ENCODE results near the gene FEZ2. TPM values are rescaled to one million over a fixed set of nuclear protein-coding genes. Genes with fewer than 3 reads are reported as not detected.
A peak's percentile ranks its signal among the peaks of the same experiment; 100 is the strongest.
"Not testable (repeated sequence)": the region's sequence is repeated elsewhere in the genome, so short reads cannot be mapped to it uniquely, and the experiment has no call there.

FEZ2 gene, protein sequence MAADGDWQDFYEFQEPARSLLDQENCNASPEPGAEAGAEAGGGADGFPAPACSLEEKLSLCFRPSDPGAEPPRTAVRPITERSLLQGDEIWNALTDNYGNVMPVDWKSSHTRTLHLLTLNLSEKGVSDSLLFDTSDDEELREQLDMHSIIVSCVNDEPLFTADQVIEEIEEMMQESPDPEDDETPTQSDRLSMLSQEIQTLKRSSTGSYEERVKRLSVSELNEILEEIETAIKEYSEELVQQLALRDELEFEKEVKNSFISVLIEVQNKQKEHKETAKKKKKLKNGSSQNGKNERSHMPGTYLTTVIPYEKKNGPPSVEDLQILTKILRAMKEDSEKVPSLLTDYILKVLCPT
- total RNA-seq = 38.3 TPM
- long read RNA-seq, full-length matches to known transcripts = 8 of 11 reads
- long read RNA-seq, partial matches to known transcripts = 2 of 11 reads
- long read RNA-seq, other reads (novel, unspliced or antisense) = 1 of 11 reads

DNA sequence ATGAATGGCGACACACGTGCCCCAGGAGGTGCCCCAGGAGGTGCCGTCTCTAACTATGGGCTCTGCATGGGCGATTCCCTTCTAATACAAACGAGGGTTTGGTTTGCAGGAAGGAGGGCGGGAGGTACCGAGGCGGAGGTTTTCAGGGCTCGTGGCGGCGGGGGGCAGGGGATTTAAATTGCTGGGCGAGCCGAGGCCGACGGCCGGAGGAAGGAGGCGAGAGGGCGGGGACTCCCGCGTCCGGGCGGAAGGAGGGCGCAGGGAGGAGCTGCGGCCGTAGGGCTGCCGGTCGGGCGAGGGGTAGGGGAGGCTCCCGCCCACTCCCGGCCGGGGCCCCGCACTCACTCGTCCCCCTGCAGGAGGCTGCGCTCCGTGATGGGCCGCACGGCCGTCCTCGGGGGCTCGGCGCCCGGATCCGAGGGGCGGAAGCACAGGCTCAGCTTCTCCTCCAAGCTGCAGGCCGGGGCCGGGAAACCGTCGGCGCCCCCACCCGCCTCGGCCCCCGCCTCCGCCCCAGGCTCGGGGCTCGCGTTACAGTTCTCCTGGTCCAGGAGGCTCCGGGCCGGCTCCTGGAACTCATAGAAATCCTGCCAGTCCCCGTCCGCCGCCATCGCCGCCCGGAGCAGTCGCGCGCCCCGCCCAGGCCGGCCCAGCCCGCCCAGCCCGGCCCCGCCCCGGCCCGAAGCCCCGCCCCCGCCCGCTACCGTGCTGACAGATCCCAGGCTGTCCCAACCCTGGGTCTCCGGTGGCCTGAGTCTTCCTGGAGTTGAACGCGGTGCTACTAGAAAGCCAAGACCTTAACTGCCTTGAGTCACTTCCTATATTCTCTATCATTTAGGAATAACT, at the start of gene FEZ2:
Gene FEZ2, minus strand, starts transcription at position 637 of the 846 bp plus-strand sequence. Its CDS starts 26 bp downstream, at position 611.
- intact Hi-C loops (cut with DNase I) = loop anchor here (10.0 kb wide), 1 partner anchor 243 kb away; the partner anchor contains the start of gene CRIM1
- DNase-seq = peak; percentile 86

DNA sequence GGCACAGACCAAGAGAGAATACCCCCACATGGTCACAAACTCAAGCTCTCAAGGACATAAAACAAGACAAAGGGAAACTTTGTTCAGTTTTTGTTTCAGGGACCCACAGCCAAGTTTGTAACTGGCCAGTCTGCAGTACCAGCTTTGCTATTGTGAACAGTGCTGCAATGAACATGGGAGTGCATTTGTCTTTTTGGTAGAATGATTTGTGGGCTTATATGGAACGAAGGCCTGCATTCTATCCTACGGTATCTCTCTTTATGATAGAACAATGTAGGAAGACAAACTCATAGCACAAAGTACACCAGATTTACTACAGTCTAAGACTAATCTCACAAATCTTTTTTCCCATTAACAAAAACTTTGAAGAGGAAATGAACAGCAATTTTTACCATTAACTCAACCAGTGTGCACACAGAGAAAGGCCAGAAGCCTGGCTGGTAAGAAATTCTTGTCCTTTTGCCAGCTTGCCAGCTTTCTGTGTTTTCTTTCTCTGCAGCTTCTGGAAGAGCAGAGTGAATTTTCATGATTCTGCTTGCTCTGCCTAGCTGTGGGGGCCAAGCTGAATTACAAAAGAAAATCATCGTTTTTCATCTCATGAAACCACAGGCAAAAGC, 37.1 kb upstream of the FEZ2 start:
- ATAC-seq (ENCODE audit: poor library complexity) = no peak
- intact Hi-C loops (cut with DNase I) = no loop called here
- DNase-seq = no peak

More for the DNA sequence above, at the start of gene FEZ2:
- peak; percentile 99 for ATAC-seq (ENCODE audit: poor library complexity)

DNA sequence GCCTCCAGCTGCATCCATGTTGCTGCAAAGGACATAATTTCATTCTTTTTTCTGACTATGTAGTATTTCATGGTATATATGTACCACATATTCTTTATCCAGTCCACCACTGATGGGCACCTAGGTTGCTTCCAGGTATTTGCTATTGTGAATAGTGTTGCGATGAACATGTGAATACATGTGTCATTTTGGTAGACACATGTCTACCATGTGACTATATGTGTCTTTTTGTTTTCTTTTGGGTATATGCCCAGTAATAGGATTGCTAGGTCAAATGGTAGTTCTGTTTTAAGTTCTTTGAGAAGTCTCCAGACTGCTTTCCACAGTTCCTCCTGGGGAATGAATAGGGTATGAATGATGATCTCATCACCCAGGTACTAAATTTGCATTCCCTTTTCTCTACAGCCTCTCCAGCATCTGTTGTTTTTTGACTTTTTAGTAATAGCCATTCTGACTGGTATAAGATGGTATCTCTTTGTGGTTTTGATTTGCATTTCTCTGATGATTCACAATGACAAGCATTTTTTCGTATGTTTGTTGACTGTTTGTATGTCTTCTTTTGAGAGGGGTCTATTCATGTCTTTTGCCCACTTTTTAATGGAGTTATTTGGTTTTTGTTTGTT, 35.6 kb upstream of the FEZ2 start:
- intact Hi-C loops (cut with DNase I) = no loop called here
- ATAC-seq (ENCODE audit: poor library complexity) = no peak
- DNase-seq = no peak

DNA sequence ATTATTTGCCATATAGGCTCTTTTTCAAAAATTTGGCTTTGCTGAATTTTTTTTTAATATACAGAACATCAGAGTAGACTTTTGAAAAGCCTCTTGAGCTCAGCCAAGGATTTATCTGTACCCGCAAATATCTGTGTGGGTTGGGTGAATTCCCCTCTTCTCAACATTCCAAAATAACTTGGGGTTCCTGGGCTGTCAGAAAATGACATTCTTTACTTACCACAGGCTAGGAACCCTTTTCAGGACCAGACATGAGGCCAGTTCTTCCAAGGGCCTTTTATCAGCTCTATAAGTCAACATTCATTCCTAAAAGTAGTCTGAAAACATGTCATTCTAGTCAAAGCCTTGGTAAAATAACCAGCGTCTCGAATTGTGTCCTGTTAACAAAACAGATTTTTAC, 28.8 kb upstream of the FEZ2 start:
- intact Hi-C loops (cut with DNase I) = no loop called here
- DNase-seq (no peak), ATAC-seq (ENCODE audit: poor library complexity) (no peak)

DNA sequence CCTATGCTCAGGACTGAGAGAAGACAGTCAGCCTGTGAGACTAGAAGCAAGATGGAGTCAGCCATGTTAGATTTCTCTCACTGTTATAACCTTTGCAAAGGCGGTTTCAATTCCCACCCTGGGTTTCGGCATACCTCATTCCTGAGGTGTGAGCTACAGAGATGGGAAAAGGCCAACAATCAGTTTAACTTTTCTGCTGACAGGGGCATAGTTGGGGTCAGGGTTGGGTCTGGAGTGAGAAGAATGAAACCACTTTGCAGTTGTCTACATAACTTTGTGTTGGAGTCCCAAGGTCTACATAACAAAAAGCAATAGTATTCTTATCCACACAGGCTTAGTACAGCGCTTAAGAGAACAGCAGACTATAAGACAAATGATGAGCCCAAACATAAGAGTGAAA, 28.1 kb upstream of the FEZ2 start:
- intact Hi-C loops (cut with DNase I) = no loop called here

DNA sequence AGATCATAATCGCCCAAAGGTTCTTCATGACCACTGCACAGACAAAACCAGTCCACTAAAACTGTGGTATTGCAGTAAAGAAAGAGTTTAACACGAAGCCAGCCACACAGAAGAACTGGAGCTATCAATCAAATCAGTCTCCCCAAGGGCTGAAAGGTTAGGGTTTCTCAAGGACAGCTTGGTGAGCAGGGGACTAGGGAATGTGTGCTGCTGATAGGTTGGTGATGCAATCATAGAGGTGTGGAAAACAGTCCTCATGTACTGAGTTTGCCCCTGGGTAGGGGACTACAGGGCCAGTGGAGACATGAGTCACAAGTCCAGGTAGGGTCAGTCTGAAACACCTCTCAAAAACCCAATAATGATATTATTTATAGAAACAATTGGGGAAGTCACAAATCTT, 27.3 kb upstream of the FEZ2 start:
- no peak for ATAC-seq (ENCODE audit: poor library complexity)
- intact Hi-C loops (cut with DNase I) = no loop called here
- no peak for DNase-seq

More for the DNA sequence above, 28.1 kb upstream of the FEZ2 start:
- DNase-seq = no peak
- no peak for ATAC-seq (ENCODE audit: poor library complexity)

DNA sequence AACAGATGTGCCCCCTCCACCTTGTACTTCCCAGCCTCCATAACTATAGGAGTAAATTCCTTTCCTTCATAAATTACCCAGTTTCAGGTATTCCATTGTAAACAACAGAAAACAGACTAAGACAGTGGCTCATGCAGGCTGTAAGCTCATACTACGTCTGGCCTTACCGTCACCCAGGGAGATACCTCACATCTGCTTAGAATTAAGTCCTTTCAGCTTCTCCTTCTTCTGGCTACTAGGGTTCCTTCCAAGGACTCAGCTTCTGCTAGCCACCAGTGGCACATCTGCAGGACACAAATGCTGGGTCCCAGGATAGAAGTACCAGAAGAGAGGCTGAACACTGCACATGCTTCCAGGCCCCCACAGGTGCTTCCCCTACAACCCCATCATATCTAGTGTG, 22.4 kb upstream of the FEZ2 start:
- intact Hi-C loops (cut with DNase I) = no loop called here
- DNase-seq (no peak), ATAC-seq (ENCODE audit: poor library complexity) (no peak)

DNA sequence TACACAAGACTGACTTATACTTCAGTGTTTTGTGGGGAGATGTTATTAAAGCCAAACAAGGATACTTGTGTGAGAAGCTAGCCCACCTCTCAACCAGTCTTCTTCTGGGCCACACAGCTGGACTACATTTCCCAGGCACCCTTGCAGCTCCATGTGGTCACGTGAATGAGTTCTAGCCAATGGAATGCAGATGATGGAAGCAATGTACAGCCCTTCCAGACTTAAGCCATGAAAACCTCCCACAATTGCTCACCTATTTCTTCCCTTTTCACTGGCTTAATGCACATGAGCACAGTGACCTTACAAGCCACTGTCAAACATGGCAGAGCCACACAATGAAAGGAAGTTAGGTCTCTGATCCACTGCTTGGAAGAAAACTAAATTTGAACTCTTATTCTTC, 20.4 kb upstream of the FEZ2 start:
- intact Hi-C loops (cut with DNase I) = no loop called here
- peak; percentile 48 for ATAC-seq (ENCODE audit: poor library complexity)
- DNase-seq = no peak

DNA sequence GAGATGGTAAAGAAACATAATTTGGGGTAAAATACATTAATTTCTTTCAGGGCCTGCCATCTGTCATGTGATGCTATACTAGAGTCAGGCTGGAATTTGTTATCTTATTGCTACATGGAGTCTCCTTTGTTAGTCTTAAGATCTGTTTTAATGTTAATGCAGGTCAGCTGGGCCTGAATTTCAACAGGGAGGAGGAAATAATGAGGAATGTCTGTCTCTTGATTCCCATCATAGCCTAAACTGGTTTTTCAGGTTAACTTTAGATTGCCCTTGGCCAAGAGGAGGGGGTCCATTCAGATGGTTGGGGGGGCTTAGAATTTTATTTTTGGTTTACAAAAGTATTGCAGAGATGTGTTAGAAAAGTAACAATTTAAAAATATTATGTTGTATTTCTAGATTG, 19.0 kb upstream of the FEZ2 start:
- ATAC-seq (ENCODE audit: poor library complexity) (no peak), DNase-seq (no peak)
- intact Hi-C loops (cut with DNase I) = no loop called here

DNA sequence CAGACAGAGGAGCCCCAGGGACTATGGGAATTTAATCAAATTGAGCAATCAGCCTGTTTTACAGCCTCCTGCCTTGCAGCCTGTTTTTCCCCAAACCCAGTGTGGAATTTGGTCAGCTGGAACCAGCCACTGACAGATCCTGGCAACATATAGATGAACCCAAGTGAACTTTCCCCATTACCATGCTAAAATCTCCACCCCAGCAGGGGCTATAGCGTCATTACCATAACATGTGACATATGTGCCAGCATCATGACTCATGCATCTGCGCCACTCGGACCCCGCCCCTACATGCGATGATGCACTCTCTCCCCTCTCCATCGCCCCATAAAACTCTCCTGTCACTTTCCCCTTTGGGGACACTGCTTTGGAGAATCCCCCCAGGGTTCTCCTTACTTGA, 17.3 kb upstream of the FEZ2 start:
- DNase-seq = no peak
- no peak for ATAC-seq (ENCODE audit: poor library complexity)
- intact Hi-C loops (cut with DNase I) = no loop called here

DNA sequence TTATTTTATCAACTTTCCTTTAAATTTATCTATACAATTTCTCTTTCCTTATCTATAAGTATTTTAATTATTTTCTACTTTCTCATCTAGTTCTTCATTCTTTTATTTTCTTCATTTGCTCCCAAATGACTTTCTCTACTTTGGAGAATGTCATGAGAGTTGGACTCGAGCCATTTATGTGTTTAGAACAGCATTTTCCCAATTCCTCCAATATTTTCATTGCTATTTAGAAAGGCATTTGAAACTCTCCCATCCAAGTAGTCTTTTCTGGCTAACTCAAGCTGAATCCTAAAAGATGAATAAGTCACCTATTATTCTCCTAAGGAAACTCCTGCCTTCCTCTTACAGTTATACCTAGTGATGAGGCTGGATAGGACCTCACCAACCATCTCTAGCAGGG, 15.8 kb upstream of the FEZ2 start:
- intact Hi-C loops (cut with DNase I) = no loop called here
- ATAC-seq (ENCODE audit: poor library complexity) (no peak), DNase-seq (no peak)

DNA sequence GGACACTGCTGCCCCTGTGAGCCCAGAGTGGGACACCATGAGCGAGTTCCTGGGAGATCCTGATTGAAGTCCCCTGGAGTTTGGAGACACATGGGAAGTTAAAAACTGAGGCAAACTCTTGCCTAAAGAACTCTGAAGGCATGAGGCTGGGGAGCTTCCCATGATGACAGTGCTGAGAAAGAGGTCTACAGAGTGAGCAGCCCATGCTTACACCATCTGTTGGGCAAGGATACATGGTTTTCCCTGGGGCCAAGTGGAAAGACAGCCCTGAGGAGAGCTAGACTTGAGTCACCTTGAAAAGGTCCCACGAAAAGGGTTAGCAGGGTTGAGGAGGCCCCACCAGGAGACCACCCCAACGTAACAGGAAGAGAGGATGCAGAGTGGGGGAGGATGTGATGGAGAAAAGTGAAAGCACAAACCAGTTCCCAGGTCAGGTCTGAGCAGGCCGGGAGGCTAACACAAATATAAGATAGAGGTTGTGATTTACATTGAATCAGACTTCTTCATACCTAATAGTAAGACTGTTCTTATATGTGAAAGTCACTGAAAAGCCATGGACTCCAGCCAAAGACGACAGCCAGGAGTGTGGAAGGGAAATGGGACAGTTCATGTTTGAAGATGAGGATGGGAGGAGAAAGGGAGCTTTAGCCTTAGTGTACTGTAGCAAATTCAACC, 13.5 kb upstream of the FEZ2 start:
- DNase-seq (no peak), ATAC-seq (ENCODE audit: poor library complexity) (no peak)
- intact Hi-C loops (cut with DNase I) = no loop called here

DNA sequence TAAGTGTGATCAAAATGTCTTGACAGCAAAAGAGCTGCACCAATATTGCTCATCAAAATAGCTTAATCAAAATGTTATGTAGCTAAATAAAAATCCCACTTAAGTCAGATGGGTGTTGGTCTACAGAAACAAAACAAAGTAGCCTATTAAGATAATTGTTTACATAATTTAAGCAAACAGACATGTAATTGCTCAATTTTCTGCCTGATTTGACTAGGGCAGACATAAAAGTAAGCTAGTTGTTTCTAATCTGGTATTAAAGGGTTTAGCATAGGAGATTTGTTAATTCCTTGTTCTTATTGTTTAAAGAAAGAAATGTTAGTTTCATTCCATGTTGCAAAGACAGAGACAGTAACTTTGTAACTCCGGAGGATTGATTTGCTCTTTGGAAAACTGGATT, 11.5 kb upstream of the FEZ2 start:
- intact Hi-C loops (cut with DNase I) = no loop called here
- ATAC-seq (ENCODE audit: poor library complexity) (no peak), DNase-seq (no peak)

DNA sequence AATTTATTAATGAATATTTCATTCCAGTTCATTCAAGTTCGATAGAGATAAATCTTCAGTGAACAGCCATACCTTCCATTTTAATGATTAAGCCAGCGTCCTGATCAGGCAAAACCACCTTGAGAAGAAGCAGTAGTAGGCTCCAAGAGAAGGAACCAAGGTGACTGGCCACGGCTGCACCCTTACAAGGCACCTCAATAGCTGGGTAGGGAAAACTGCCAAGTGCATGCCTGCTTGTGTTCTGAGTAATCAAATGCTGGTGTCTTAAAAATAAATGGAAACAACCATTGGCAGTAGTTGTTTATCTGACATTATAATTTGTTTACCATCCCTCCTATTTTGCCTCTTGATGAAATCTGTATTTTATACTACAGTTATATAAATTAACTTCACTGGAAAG, 10.0 kb upstream of the FEZ2 start:
- no peak for ATAC-seq (ENCODE audit: poor library complexity)
- intact Hi-C loops (cut with DNase I) = no loop called here
- no peak for DNase-seq

DNA sequence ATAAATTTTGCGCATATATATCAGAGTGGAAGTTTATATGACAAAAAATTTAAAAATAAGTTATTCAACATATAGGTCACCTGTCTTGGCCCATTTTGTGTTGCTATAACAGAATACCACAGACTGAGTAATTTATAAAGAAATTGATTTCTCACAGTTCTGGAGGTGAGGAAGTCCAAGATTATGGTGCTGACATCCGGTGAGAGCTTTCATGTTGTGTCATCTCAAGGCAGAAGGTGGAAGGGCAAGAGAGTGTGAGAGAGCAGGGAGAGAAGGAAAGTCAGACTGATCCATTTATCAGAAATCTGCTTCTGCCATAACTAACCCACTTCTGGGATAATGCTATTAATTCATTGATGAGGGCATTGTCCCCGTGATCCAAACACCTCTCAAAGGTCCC, 9.0 kb upstream of the FEZ2 start:
- intact Hi-C loops (cut with DNase I) = no loop called here
- ATAC-seq (ENCODE audit: poor library complexity) (no peak), DNase-seq (no peak)

DNA sequence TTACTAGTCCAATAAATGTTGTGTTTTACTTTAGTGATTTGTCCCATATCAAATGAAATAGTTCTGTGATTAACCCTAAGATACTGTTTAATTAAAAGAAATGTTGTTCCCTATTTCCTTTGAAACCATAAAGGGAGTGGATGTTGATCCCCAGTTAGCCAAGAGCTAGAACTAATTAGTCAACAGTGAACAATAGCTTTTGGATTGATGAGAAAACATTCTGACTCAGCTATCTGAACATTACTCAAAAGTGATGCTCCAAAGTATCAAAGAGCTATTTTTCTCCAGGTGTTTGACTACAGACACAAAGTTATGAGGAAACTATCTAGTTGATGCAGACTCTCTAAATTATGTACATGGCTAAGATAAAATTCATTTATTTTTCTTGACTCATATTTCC, 7.3 kb upstream of the FEZ2 start:
- no peak for ATAC-seq (ENCODE audit: poor library complexity)
- intact Hi-C loops (cut with DNase I) = no loop called here
- DNase-seq = no peak

DNA sequence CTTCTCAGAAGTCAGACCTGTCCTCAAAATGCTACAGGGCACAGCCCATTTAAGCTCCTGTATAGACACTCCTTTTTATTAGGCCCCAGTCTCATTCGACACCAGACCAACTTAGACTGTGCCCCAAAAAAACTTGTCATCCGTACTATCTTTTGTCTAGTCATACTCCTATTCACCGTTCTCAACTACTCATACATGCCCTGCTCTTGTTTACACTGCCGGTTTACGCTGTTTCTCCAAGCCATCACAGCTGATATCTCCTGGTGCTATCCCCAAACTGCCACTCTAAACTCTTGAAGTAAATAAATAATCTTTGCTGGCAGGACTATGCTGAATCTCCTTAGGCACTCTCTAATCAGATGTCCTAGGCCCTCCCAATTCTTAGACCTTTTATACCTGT, 5.7 kb upstream of the FEZ2 start:
- ATAC-seq (ENCODE audit: poor library complexity); DNase-seq; intact Hi-C loops (cut with DNase I): not testable (repeated sequence)

DNA sequence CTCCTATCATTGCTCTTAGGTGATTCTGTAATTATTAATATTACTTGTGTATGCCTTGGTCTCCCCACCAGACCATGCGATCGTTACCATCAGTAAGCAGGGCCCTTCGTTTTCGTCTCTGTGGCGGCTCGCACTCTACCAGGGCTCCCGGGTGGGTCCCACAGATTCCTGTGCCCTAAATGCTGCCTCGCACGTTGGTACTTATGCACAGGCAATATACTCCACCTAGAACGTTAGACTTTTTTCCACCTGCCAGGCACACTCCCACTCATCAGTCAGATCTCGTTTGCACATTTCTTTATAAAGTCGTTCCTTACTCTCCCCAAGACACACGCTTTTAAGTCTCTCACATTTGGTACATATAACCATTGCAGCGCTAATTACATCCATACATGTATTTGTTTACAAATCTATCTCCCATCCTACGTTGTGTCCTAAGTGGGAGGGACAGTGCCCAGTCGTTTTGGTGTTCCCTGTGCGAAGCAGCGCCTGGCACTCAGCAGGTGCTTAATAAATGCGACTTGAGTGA, 901 bp downstream of the FEZ2 start:
- intact Hi-C loops (cut with DNase I) = loop anchor here (10.0 kb wide), 1 partner anchor 242 kb away; the partner anchor contains the start of gene CRIM1
- DNase-seq (no peak), ATAC-seq (ENCODE audit: poor library complexity) (no peak)

Measured in Right ventricle myocardium superior (tissue), 1 donor.